SH-SY5Y (cell line): ENCODE results near the gene CCDC171.

Source experiments
- GATA2 ChIP-seq: IDR thresholded peaks from 2 replicates; pipeline ENCODE4 v1.6.1; 2011; ENCODE audit warnings: mild to moderate bottlenecking, low read depth, low read length
- GATA3 ChIP-seq: IDR thresholded peaks from 2 replicates; pipeline ENCODE4 v1.6.1; 2011; ENCODE audit warnings: low read depth, mild to moderate bottlenecking, low read length, moderate library complexity

- TF ChIP-seq GATA2 (no peak), GATA3 (no peak)
These were observed 459.8 kb downstream of the CCDC171 start for GRCh38 chr9:16012621-16013020.
